ENCODE data around the gene SLC37A1. TPM values are rescaled to one million over a fixed set of nuclear protein-coding genes. Genes with fewer than 3 reads are reported as not detected.

Gene SLC37A1
- total RNA-seq, 1 experiment from 2014 or later = 47.1 TPM

DNA sequence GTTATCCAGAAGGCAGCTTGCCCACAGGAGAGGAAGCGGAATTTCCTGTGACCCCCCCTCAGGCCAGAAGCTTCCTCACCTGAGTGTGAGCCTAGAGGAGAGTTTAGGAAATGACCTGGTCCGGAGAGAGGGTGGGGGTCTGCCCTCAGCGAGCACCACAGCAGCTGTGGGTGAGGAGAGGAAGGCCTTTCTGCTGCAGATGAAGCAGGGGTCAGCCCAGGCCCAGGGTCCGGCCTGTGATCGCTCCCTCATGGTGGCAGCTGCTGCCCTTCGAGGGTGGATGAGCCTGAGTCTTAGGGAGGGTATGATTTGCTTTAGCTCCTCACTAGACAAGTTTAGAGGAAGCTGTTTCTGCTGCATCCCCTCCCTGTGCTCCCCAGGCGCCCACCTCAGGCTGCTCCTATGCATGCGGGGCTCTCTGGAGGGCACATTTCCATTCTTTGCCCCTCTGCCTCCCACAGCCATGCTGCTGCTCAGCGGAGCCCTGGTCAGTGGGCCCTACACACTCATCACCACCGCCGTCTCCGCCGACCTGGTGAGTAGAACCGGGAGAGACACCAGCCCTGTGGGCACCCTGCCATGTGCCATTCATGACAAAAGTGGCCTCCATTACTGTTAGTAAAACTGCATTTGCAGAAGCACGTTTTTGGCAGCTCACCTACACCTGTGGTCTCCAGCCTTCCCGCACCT, 53.0 kb downstream of the SLC37A1 start:
- Histone ChIP-seq H3K4me1 (ENCODE audit: low read length) (no peaks in the 10 kb centered on the region), H3K36me3 (ENCODE audit: insufficient read depth, low read length) (peaks cover 4% of the 10 kb centered on the region; the same call in 1 of the 2 replicates), H3K27ac (ENCODE audit: low read length) (no peak overlapping the region), H2AFZ (ENCODE audit: low read length) (no peak overlapping the region), H3K9ac (ENCODE audit: low read length) (no peak overlapping the region), H3K4me3 (ENCODE audit: low read length) (no peak overlapping the region), H3K27me3 (ENCODE audit: low read length) (no peaks in the 10 kb centered on the region), H3K79me2 (ENCODE audit: low read length) (no peaks in the 10 kb centered on the region), H3K9me3 (ENCODE audit: low read length) (no peaks in the 10 kb centered on the region), H3K4me2 (ENCODE audit: low read depth, low read length, poor library complexity, severe bottlenecking) (no peak overlapping the region), H3K9me2 (replicated peaks; ENCODE audit: insufficient read depth, low read length) (no peaks in the 10 kb centered on the region), H4K20me1 (ENCODE audit: insufficient read depth, low read depth, low read length) (no peaks in the 10 kb centered on the region)
- DNase-seq = no peak

DNA sequence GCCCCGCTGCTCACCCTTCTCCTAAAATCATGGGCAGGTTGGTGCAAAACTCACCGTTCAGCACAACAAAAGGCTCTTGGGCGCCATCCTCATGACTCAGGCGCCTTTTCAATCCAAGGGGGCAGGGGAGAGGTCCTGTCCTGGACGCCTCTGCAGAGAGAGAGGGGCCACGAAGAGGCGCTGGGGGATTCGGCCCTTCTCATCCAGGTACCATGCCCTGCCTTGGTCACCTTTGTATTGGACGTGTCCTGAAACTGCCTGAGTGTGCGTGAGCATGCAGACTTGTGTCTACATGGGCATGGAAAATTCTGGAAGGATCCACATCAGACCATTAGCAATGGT, 53.5 kb downstream of the SLC37A1 start:
- H3K9ac ChIP-seq (ENCODE audit: low read length) = no peak overlapping the region
- H3K4me1 ChIP-seq (ENCODE audit: low read length) = no peaks in the 10 kb centered on the region
- no peak for DNase-seq
- H3K9me3 ChIP-seq (ENCODE audit: low read length) = no peaks in the 10 kb centered on the region
- H3K36me3 ChIP-seq (ENCODE audit: insufficient read depth, low read length) = peaks cover 4% of the 10 kb centered on the region; the same call in 1 of the 2 replicates
- H3K27me3 ChIP-seq (ENCODE audit: low read length) = no peaks in the 10 kb centered on the region
- H3K27ac ChIP-seq (ENCODE audit: low read length) = no peak overlapping the region
- H2AFZ ChIP-seq (ENCODE audit: low read length) = no peak overlapping the region
- no peak overlapping the region for H3K4me2 ChIP-seq (ENCODE audit: low read depth, low read length, poor library complexity, severe bottlenecking)
- H3K9me2 ChIP-seq (replicated peaks; ENCODE audit: insufficient read depth, low read length) = no peaks in the 10 kb centered on the region
- no peaks in the 10 kb centered on the region for H3K79me2 ChIP-seq (ENCODE audit: low read length)
- H4K20me1 ChIP-seq (ENCODE audit: insufficient read depth, low read depth, low read length) = no peaks in the 10 kb centered on the region
- no peak overlapping the region for H3K4me3 ChIP-seq (ENCODE audit: low read length)

DNA sequence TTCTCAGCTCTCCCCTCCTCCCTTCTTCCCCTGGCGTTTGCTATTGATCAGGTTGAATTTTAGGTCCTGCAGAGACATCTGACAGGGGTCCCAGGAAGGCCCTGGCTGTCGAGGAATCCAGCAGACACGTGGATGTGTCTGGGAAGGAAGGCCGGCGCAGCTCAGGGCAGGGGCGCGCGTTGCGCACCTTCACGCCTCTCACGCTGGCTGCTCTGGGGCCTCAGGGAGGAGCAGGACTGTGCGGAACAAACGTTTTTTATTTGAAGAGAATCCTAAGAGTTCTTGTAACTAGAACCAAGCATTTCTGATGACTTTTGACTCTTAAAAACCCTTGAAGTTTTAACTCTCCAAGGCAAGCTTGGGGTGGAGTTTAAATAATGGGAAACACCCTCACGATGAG, 54.2 kb downstream of the SLC37A1 start:
- no peaks in the 10 kb centered on the region for H3K9me2 ChIP-seq (replicated peaks; ENCODE audit: insufficient read depth, low read length)
- peaks cover 4% of the 10 kb centered on the region; the same call in 1 of the 2 replicates for H3K36me3 ChIP-seq (ENCODE audit: insufficient read depth, low read length)
- no peaks in the 10 kb centered on the region for H4K20me1 ChIP-seq (ENCODE audit: insufficient read depth, low read depth, low read length)
- H3K9me3 ChIP-seq (ENCODE audit: low read length) = no peaks in the 10 kb centered on the region
- H3K79me2 ChIP-seq (ENCODE audit: low read length) = no peaks in the 10 kb centered on the region
- no peak overlapping the region for H3K9ac ChIP-seq (ENCODE audit: low read length)
- H3K4me3 ChIP-seq (ENCODE audit: low read length) = no peak overlapping the region
- DNase-seq = no peak
- H2AFZ ChIP-seq (ENCODE audit: low read length) = no peak overlapping the region
- H3K27ac ChIP-seq (ENCODE audit: low read length) = no peak overlapping the region
- H3K27me3 ChIP-seq (ENCODE audit: low read length) = no peaks in the 10 kb centered on the region
- H3K4me2 ChIP-seq (ENCODE audit: low read depth, low read length, poor library complexity, severe bottlenecking) = no peak overlapping the region
- H3K4me1 ChIP-seq (ENCODE audit: low read length) = no peaks in the 10 kb centered on the region

DNA sequence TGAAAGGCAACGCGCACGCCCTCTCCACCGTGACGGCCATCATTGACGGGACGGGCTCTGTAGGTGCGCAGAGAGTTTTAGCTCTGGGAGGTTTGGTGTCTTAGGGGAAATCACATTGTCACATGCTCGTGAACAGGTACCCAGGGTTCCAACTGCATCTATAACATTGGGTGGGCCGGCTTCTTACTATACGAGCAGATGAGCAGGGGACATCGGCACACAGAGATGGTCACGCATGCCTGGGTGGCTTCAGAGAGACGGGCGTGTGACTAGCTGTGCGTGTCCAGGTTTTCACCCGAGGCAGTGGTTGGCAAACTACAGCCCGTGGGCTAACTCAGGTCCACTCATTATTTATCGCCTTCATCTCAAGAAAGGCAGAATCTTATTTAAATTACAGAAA, 54.7 kb downstream of the SLC37A1 start:
- Histone ChIP-seq H3K27ac (ENCODE audit: low read length) (no peak overlapping the region), H3K4me1 (ENCODE audit: low read length) (no peaks in the 10 kb centered on the region), H2AFZ (ENCODE audit: low read length) (no peak overlapping the region), H3K27me3 (ENCODE audit: low read length) (no peaks in the 10 kb centered on the region), H3K9me3 (ENCODE audit: low read length) (no peaks in the 10 kb centered on the region), H3K36me3 (ENCODE audit: insufficient read depth, low read length) (peaks cover 5% of the 10 kb centered on the region; the same call in 1 of the 2 replicates), H3K9ac (ENCODE audit: low read length) (no peak overlapping the region), H3K79me2 (ENCODE audit: low read length) (no peaks in the 10 kb centered on the region), H3K4me2 (ENCODE audit: low read depth, low read length, poor library complexity, severe bottlenecking) (no peak overlapping the region), H3K9me2 (replicated peaks; ENCODE audit: insufficient read depth, low read length) (no peaks in the 10 kb centered on the region), H4K20me1 (ENCODE audit: insufficient read depth, low read depth, low read length) (no peaks in the 10 kb centered on the region), H3K4me3 (ENCODE audit: low read length) (no peak overlapping the region)
- DNase-seq = no peak

DNA sequence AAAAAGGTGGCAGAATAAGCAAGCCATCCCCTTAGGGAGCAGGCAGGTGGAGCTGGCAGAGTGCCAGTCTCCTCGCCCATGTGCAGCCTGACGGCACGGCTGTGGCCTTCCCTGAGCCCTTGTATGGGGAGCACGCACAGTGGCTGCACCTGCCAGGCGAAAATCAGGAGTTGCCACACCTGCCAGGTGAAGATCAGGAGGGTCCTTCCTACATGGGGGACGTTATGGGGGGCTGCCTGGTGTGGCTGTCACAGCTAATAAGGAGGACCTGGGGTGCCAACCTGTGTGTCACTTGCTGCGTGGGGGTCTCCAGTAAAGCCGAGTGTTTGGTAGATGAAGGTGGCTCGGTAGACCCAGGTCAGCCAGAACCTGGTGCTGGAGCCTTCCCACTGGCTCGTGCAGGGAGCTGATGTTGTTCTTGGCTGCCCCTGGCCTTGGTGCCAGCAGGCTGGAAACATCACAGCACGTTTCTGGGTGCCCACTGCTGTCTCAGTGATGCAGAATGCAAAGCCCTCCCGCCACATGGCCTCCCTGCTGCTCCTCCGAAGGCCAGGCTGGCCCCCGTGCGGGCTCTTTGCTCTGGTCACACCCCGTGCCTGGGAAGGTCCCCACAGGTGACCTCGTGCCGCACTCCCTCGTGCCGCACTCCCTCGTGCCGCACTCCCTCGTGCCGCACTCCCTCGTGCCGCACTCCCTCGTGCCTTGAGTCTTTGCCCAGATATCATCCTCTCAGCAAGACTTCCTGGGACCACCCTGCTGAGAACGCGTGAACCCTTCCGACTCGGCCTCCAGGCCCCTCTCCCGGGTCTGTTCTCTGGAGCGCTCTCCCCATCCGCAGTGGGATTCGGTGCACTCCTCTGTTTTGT, 55.4 kb downstream of the SLC37A1 start:
- Histone ChIP-seq H3K9ac (ENCODE audit: low read length) (no peak overlapping the region), H3K9me2 (replicated peaks; ENCODE audit: insufficient read depth, low read length) (no peaks in the 10 kb centered on the region), H3K27me3 (ENCODE audit: low read length) (no peaks in the 10 kb centered on the region), H3K4me1 (ENCODE audit: low read length) (no peaks in the 10 kb centered on the region), H3K9me3 (ENCODE audit: low read length) (no peaks in the 10 kb centered on the region), H3K79me2 (ENCODE audit: low read length) (no peaks in the 10 kb centered on the region), H4K20me1 (ENCODE audit: insufficient read depth, low read depth, low read length) (no peaks in the 10 kb centered on the region), H3K4me3 (ENCODE audit: low read length) (no peak overlapping the region), H3K27ac (ENCODE audit: low read length) (no peak overlapping the region), H3K4me2 (ENCODE audit: low read depth, low read length, poor library complexity, severe bottlenecking) (no peak overlapping the region), H2AFZ (ENCODE audit: low read length) (no peak overlapping the region), H3K36me3 (ENCODE audit: insufficient read depth, low read length) (peaks cover 11% of the 10 kb centered on the region; the same call in 1 of the 2 replicates)
- no peak for DNase-seq

DNA sequence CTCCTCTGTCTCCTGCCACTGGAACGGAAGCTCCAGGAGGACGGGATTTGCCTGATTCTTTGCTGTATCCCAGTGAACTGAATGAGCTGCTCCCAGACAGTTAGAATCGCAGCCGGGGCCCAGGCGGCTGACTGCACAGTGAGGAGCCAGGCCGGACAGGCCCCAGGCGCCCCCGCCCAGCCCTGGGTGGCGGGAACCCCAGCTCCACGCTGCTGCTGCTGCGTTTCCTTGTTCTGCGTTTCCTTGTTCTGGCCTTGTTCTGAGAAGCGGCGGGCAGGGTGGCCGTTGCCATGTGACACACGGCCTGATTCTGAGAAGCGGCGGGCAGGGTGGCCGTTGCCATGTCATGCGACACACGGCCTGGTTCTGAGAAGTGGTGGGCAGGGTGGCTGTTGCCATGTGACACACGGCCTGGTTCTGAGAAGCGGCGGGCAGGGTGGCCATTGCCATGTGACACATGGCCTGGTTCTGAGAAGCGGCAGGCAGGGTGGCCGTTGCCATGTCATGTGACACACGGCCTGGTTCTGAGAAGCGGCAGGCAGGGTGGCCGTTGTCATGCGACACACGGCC, 56.2 kb downstream of the SLC37A1 start:
- H3K36me3 ChIP-seq (ENCODE audit: insufficient read depth, low read length) = peaks cover 17% of the 10 kb centered on the region
- DNase-seq = no peak

DNA sequence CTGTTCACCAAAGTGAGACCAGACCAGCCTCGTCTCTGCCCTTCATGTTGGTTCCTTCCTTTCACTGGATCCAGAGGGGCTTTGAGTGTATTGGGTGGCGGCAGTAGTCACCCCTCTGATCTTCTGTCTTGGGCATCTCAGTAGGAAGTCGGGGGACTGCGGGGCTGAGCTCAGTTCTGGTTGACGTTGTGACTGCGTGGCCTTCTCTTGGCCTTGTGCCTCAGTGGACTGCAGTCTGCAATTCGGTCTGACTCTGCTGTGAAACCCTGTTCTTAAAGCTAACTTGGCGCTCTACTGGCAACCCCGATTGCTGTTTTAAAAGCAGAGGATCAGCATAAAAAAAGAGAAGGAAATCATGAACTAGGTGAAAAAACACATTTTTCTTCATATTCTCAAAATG, 56.7 kb downstream of the SLC37A1 start:
- Histone ChIP-seq H3K27me3 (ENCODE audit: low read length) (no peaks in the 10 kb centered on the region), H3K36me3 (ENCODE audit: insufficient read depth, low read length) (peaks cover 23% of the 10 kb centered on the region), H3K9me3 (ENCODE audit: low read length) (no peaks in the 10 kb centered on the region), H4K20me1 (ENCODE audit: insufficient read depth, low read depth, low read length) (no peaks in the 10 kb centered on the region), H3K4me3 (ENCODE audit: low read length) (no peak overlapping the region), H3K4me1 (ENCODE audit: low read length) (no peaks in the 10 kb centered on the region), H3K9ac (ENCODE audit: low read length) (no peak overlapping the region), H2AFZ (ENCODE audit: low read length) (no peak overlapping the region), H3K79me2 (ENCODE audit: low read length) (no peaks in the 10 kb centered on the region), H3K9me2 (replicated peaks; ENCODE audit: insufficient read depth, low read length) (no peaks in the 10 kb centered on the region), H3K27ac (ENCODE audit: low read length) (no peak overlapping the region), H3K4me2 (ENCODE audit: low read depth, low read length, poor library complexity, severe bottlenecking) (no peak overlapping the region)
- DNase-seq = no peak

More for the DNA sequence above, 56.2 kb downstream of the SLC37A1 start:
- H3K27me3 ChIP-seq (ENCODE audit: low read length) = no peaks in the 10 kb centered on the region
- H3K9me3 ChIP-seq (ENCODE audit: low read length) = no peaks in the 10 kb centered on the region
- H3K79me2 ChIP-seq (ENCODE audit: low read length) = no peaks in the 10 kb centered on the region
- H3K9me2 ChIP-seq (replicated peaks; ENCODE audit: insufficient read depth, low read length) = no peaks in the 10 kb centered on the region
- no peaks in the 10 kb centered on the region for H3K4me1 ChIP-seq (ENCODE audit: low read length)
- H4K20me1 ChIP-seq (ENCODE audit: insufficient read depth, low read depth, low read length) = no peaks in the 10 kb centered on the region
- no peak overlapping the region for H3K27ac ChIP-seq (ENCODE audit: low read length)
- no peak overlapping the region for H3K4me2 ChIP-seq (ENCODE audit: low read depth, low read length, poor library complexity, severe bottlenecking)
- no peak overlapping the region for H3K4me3 ChIP-seq (ENCODE audit: low read length)
- H2AFZ ChIP-seq (ENCODE audit: low read length) = no peak overlapping the region
- H3K9ac ChIP-seq (ENCODE audit: low read length) = no peak overlapping the region

DNA sequence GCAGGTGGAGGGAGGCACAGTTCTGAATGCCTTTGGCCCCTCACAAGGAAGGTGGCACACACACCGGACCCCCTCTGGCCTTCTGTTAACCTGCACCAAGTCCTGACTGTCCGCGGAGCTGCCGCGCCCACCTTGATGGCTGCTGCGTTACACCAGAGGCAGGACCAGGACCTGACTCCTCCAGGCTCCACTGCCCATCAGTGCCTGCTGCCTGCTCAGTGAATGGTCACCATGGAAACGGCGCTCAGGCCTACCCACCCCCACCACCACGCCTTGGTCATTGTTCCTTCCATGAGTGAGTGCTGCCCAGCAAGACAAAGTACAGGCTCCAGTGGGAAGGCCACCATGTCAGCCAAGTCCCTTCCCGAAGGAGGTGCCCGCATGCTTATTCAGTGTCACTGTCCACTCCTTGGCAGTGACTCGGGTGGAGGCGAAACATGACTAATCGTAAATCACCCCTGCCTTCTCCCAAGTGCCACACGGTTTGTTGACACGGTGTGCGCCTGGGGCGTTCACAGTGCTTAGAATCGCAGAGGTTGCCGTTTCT, 57.3 kb downstream of the SLC37A1 start:
- no peaks in the 10 kb centered on the region for H4K20me1 ChIP-seq (ENCODE audit: insufficient read depth, low read depth, low read length)
- no peak for DNase-seq
- H3K27ac ChIP-seq (ENCODE audit: low read length) = no peak overlapping the region
- no peaks in the 10 kb centered on the region for H3K79me2 ChIP-seq (ENCODE audit: low read length)
- H3K4me3 ChIP-seq (ENCODE audit: low read length) = no peak overlapping the region
- H3K4me2 ChIP-seq (ENCODE audit: low read depth, low read length, poor library complexity, severe bottlenecking) = no peak overlapping the region
- no peaks in the 10 kb centered on the region for H3K27me3 ChIP-seq (ENCODE audit: low read length)
- no peak overlapping the region for H3K9ac ChIP-seq (ENCODE audit: low read length)
- H3K9me2 ChIP-seq (replicated peaks; ENCODE audit: insufficient read depth, low read length) = no peaks in the 10 kb centered on the region
- H3K4me1 ChIP-seq (ENCODE audit: low read length) = no peaks in the 10 kb centered on the region
- H2AFZ ChIP-seq (ENCODE audit: low read length) = no peak overlapping the region
- peaks cover 28% of the 10 kb centered on the region for H3K36me3 ChIP-seq (ENCODE audit: insufficient read depth, low read length)
- no peaks in the 10 kb centered on the region for H3K9me3 ChIP-seq (ENCODE audit: low read length)
